Measurements from ENCODE around the gene ATF7IP2. TPM values are rescaled to one million over a fixed set of nuclear protein-coding genes. Genes with fewer than 3 reads are reported as not detected.

Gene ATF7IP2
- polyA plus RNA-seq, 1 experiment, result 6.3 TPM

DNA sequence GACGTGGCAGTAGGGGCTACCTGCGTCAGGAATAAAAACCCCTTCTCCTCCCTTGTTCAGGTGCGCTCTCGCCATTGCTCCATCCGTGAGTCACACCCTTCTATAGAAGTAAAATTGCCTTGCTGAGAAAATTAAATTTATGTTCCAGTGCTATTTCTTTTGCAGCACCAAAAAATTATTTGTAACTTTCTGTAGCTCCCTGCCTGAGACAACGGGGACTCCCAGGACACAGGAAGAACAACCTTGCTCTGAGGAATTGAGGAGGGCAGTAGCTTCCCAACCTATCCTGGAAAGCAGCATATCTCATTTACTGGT is 109.1 kb downstream of the ATF7IP2 start:
- ChIA-PET POLR2A (no interaction called here), CTCF (no interaction called here)
- TF ChIP-seq, protein P1, sequence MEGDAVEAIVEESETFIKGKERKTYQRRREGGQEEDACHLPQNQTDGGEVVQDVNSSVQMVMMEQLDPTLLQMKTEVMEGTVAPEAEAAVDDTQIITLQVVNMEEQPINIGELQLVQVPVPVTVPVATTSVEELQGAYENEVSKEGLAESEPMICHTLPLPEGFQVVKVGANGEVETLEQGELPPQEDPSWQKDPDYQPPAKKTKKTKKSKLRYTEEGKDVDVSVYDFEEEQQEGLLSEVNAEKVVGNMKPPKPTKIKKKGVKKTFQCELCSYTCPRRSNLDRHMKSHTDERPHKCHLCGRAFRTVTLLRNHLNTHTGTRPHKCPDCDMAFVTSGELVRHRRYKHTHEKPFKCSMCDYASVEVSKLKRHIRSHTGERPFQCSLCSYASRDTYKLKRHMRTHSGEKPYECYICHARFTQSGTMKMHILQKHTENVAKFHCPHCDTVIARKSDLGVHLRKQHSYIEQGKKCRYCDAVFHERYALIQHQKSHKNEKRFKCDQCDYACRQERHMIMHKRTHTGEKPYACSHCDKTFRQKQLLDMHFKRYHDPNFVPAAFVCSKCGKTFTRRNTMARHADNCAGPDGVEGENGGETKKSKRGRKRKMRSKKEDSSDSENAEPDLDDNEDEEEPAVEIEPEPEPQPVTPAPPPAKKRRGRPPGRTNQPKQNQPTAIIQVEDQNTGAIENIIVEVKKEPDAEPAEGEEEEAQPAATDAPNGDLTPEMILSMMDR (IDR thresholded peaks at IDR 0.05; ENCODE audit: low read depth, low read length), result no peak

DNA sequence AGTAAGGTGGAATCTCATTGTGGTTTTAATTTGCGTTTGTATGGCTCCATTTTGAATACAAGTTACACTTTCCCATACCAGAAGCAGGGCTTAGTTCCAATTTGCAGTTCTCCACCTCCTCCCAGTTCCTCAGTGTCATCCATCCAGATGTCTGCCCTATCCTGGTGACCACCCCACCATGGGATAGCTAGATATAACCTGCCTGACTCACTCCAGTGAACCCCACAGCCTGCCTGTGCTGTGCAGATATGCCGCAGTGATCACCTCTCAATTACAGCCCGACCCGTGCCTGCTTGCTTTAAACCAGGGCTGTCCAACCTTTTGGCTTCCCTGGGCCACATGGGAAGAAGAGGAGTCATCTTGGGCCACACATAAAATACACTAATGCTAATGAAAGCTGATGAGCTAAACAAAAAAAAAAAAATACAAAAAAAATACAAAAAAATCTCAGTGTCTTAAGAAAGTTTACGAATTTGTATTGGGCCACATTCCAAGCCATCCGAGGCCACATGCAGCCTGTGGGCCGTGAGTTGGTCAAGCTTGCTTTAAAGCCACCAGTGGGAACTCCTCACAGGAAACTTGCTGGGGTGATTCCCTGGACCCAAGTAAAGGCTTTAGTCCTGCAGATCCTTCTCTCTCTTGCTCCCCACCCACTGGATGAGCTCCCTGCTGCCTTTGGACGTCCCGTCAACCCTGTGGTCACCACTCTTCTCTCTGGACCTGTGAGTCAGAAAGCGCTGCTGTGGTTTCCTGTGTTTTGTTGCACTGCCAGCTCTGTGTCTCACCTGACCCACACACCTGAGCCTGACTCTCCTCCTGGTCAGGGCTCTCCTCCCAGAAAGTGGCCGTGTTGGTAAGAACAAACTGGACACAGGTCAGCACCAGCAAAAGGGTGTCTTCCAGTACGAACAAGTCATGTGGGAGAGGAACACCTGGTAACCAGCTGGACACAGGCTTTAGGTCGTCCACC is 111.6 kb downstream of the ATF7IP2 start:
- CTCF ChIA-PET, result interaction anchor here (1.1 kb wide), 1 partner anchor 18 kb away, joined by 3 read pairs; no protein-coding TSS in a partner anchor
- POLR2A ChIA-PET, result interaction anchor here (0.6 kb wide), 1 partner anchor 239 kb away, joined by 5 read pairs; no protein-coding TSS in a partner anchor
- DNase-seq (ENCODE audit: low read depth, low spot score), result no peak
- H3K27ac ChIP-seq (ENCODE audit: low read depth, low read length), result no peak overlapping the region
- no peak overlapping the region for H3K4me3 ChIP-seq (ENCODE audit: low read depth, low read length)
- TF ChIP-seq, protein P1 (IDR thresholded peaks at IDR 0.05; ENCODE audit: low read depth, low read length), result no peak
- H3K9me3 ChIP-seq (ENCODE audit: control insufficient read depth, insufficient read depth, low read length), result no peaks in the 10 kb centered on the region; the same call in 1 of the 2 replicates
- H3K27me3 ChIP-seq (ENCODE audit: control insufficient read depth, insufficient read depth, low read length), result no peaks in the 10 kb centered on the region

More for the DNA sequence above, 109.1 kb downstream of the ATF7IP2 start:
- Histone ChIP-seq H3K4me3 (ENCODE audit: low read depth, low read length) (no peak overlapping the region), H3K27me3 (ENCODE audit: control insufficient read depth, insufficient read depth, low read length) (no peaks in the 10 kb centered on the region), H3K9me3 (ENCODE audit: control insufficient read depth, insufficient read depth, low read length) (no peaks in the 10 kb centered on the region; the same call in 1 of the 2 replicates), H3K27ac (ENCODE audit: low read depth, low read length) (no peak overlapping the region)
- no peak for DNase-seq (ENCODE audit: low read depth, low spot score)

DNA sequence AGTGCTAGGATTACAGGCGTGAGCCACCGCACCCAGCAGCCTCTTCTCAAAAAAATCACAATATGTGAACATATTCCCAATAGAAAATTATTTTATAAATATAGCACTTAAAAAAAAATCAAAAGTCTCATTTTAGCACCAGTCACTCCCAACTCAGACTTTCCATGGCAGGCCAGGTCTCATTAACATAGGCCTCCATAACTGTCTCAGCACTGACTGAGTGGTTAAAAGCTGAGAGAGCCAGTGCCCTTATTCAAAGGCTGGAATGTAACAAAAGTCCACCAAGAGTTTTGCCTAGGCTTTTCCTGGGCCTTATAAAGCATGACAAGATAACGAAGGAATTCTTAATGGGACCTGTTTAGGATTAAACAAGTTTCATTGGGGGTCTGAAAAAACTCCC is 114.7 kb downstream of the ATF7IP2 start:
- ChIA-PET CTCF (interaction anchor here (0.6 to 1.2 kb wide), 2 partner anchors 14 to 168 kb away, joined by 4 to 6 read pairs; no protein-coding TSS in a partner anchor), POLR2A (no interaction called here)
- H3K4me3 ChIP-seq (ENCODE audit: low read depth, low read length), result no peak overlapping the region
- no peaks in the 10 kb centered on the region for H3K27me3 ChIP-seq (ENCODE audit: control insufficient read depth, insufficient read depth, low read length)
- no peak for DNase-seq (ENCODE audit: low read depth, low spot score)
- H3K9me3 ChIP-seq (ENCODE audit: control insufficient read depth, insufficient read depth, low read length), result no peaks in the 10 kb centered on the region
- TF ChIP-seq, protein P1 (IDR thresholded peaks at IDR 0.05; ENCODE audit: low read depth, low read length), result no peak
- H3K27ac ChIP-seq (ENCODE audit: low read depth, low read length), result no peak overlapping the region

DNA sequence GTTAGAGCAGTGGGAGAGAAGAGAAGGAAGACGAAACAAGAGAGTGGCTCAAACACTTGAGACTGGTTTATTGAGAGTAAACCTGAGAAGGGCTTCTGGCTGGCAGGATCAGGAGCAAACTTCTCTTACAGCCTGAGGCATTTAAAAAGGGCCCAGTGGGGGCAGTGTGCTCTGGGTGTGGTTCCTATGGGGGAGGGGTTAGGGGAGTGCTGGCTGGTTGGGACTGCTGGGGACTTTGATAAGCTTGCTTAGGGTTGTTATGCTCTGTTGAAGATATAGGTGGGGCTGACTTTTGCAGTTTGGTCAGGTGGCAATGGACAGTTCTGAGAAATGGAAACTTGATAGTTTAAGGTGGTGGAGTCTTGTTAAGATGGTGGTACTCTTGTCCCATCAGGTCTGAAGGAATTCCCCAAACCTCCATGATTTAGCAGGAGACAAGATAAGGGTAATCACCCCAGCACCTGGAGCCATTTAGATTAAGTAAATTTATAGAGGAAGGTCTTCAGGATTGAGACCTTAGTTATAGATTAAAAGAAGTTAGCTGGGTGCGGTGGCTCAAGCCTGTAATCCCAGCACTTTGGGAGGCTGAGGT is 115.3 kb downstream of the ATF7IP2 start:
- Histone ChIP-seq H3K9me3 (ENCODE audit: control insufficient read depth, insufficient read depth, low read length) (no peaks in the 10 kb centered on the region), H3K27me3 (ENCODE audit: control insufficient read depth, insufficient read depth, low read length) (no peaks in the 10 kb centered on the region), H3K4me3 (ENCODE audit: low read depth, low read length) (no peak overlapping the region), H3K27ac (ENCODE audit: low read depth, low read length) (no peak overlapping the region)
- DNase-seq (ENCODE audit: low read depth, low spot score), result no peak
- POLR2A ChIA-PET, result no interaction called here
- CTCF ChIA-PET, result no interaction called here
- TF ChIP-seq, protein P1 (IDR thresholded peaks at IDR 0.05; ENCODE audit: low read depth, low read length), result no peak

DNA sequence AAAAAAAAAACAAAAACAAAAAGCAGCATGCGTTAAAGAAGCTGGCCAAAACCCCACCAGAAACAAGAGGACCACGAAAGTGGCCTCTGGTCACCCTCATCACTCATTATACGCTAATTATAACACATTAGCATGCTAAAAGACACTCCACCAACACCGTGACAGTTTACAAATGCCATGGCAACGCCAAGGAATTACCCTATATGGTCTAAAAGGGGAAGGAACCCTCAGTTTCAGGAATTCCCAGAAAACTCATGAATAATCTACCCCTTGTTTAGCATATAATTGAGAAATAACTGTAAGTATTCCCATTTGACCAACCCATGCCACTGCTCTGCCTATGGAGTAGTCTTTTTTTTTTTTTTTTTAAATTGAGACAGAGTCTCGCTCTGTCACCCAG is 116.9 kb downstream of the ATF7IP2 start:
- no peak overlapping the region for H3K27ac ChIP-seq (ENCODE audit: low read depth, low read length)
- no peak overlapping the region for H3K4me3 ChIP-seq (ENCODE audit: low read depth, low read length)
- ChIA-PET POLR2A (no interaction called here), CTCF (no interaction called here)
- H3K9me3 ChIP-seq (ENCODE audit: control insufficient read depth, insufficient read depth, low read length), result no peaks in the 10 kb centered on the region
- H3K27me3 ChIP-seq (ENCODE audit: control insufficient read depth, insufficient read depth, low read length), result no peaks in the 10 kb centered on the region
- TF ChIP-seq, protein P1 (IDR thresholded peaks at IDR 0.05; ENCODE audit: low read depth, low read length), result no peak
- DNase-seq (ENCODE audit: low read depth, low spot score), result no peak
